IPS-15b (cell line): Measurements from ENCODE around the gene ZDHHC12.
"Not testable (repeated sequence)": the region's sequence is repeated elsewhere in the genome, so short reads cannot be mapped to it uniquely, and the experiment has no call there.

ENCODE experiments used
- H3K27me3 ChIP-seq: one replicate; pipeline ENCODE4 v1.6.1; 2013; ENCODE audit warnings: low read length; ENCODE audit not compliant: control insufficient read depth, insufficient read depth
- H3K36me3 ChIP-seq: one replicate; pipeline ENCODE4 v1.6.1; 2013; ENCODE audit warnings: low read length; ENCODE audit not compliant: control insufficient read depth, insufficient read depth
- H3K4me1 ChIP-seq: one replicate; pipeline ENCODE4 v1.6.1; 2013; ENCODE audit warnings: mild to moderate bottlenecking, low read length; ENCODE audit not compliant: control insufficient read depth, insufficient read depth
- H3K4me3 ChIP-seq: one replicate; pipeline ENCODE4 v1.5.1; 2013; ENCODE audit warnings: low read depth, low read length
- H3K9ac ChIP-seq: one replicate; pipeline ENCODE4 v1.6.1; 2013; ENCODE audit warnings: low read depth, mild to moderate bottlenecking, low read length
- H3K9me3 ChIP-seq: one replicate; pipeline ENCODE4 v1.6.1; 2013; ENCODE audit warnings: mild to moderate bottlenecking, low read length; ENCODE audit not compliant: control insufficient read depth, insufficient read depth

ZDHHC12 gene

GRCh38 chr9:128704356-128704670, 19.6 kb downstream of the ZDHHC12 start:
- Histone ChIP-seq H3K36me3 (peaks cover 9% of the 10 kb centered on the region), H3K27me3 (no peaks in the 10 kb centered on the region), H3K9me3 (no peaks in the 10 kb centered on the region), H3K4me1 (no peaks in the 10 kb centered on the region), H3K4me3 (no peak overlapping the region), H3K9ac (no peak overlapping the region)

GRCh38 chr9:128703616-128704355, 20.1 kb downstream of the ZDHHC12 start:
- no peaks in the 10 kb centered on the region for H3K27me3 ChIP-seq
- H3K4me1 ChIP-seq, result no peaks in the 10 kb centered on the region
- peak overlapping the region; percentile 69 for H3K4me3 ChIP-seq
- peaks cover 9% of the 10 kb centered on the region for H3K36me3 ChIP-seq
- H3K9me3 ChIP-seq, result no peaks in the 10 kb centered on the region
- H3K9ac ChIP-seq, result peak overlapping the region; percentile 16

- Histone ChIP-seq H3K4me1 (no peaks in the 10 kb centered on the region), H3K4me3 (peak overlapping the region; percentile 69), H3K9me3 (no peaks in the 10 kb centered on the region), H3K27me3 (no peaks in the 10 kb centered on the region), H3K36me3 (peaks cover 9% of the 10 kb centered on the region), H3K9ac (peak overlapping the region; percentile 16)
Measured at GRCh38 chr9:128702949-128703615, 20.8 kb downstream of the ZDHHC12 start.

GRCh38 chr9:128702445-128702948, 21.4 kb downstream of the ZDHHC12 start, which contains the start of gene PKN3:
PKN3 (plus strand) TSS chr9:128702503; CDS start chr9:128702916, 413 bp downstream.
- Histone ChIP-seq H3K27me3 (no peaks in the 10 kb centered on the region), H3K9ac (peak within 1 kb of the TSS; percentile 16), H3K4me3 (peak within 1 kb of the TSS; percentile 69), H3K9me3 (no peaks in the 10 kb centered on the region), H3K36me3 (peaks cover 9% of the 10 kb centered on the region), H3K4me1 (no peaks in the 10 kb centered on the region)

- no peaks in the 10 kb centered on the region for H3K27me3 ChIP-seq
- no peaks in the 10 kb centered on the region for H3K4me1 ChIP-seq
- H3K36me3 ChIP-seq, result peaks cover 2% of the 10 kb centered on the region
- H3K4me3 ChIP-seq, result no peak overlapping the region
- no peaks in the 10 kb centered on the region for H3K9me3 ChIP-seq
- no peak overlapping the region for H3K9ac ChIP-seq
Measured at GRCh38 chr9:128701227-128701854, 22.6 kb downstream of the ZDHHC12 start.

- not testable (repeated sequence) for H3K27me3 ChIP-seq, H3K4me1 ChIP-seq, H3K4me3 ChIP-seq, H3K9me3 ChIP-seq, H3K36me3 ChIP-seq, H3K9ac ChIP-seq
Measured at GRCh38 chr9:128699096-128699795, 24.7 kb downstream of the ZDHHC12 start.

GRCh38 chr9:128696923-128697707, 26.8 kb downstream of the ZDHHC12 start:
- peaks cover 24% of the 10 kb centered on the region for H3K36me3 ChIP-seq

GRCh38 chr9:128694344-128694743, 29.6 kb downstream of the ZDHHC12 start:
- no peaks in the 10 kb centered on the region for H3K27me3 ChIP-seq
- no peak overlapping the region for H3K9ac ChIP-seq
- no peak overlapping the region for H3K4me3 ChIP-seq
- no peaks in the 10 kb centered on the region for H3K9me3 ChIP-seq
- peaks cover 31% of the 10 kb centered on the region for H3K36me3 ChIP-seq
- peaks cover 3% of the 10 kb centered on the region for H3K4me1 ChIP-seq

More at GRCh38 chr9:128696923-128697707, 26.8 kb downstream of the ZDHHC12 start:
- Histone ChIP-seq H3K9me3 (no peaks in the 10 kb centered on the region), H3K4me1 (no peaks in the 10 kb centered on the region), H3K27me3 (no peaks in the 10 kb centered on the region), H3K9ac (no peak overlapping the region), H3K4me3 (no peak overlapping the region)

- H3K4me3 ChIP-seq, H3K9me3 ChIP-seq, H3K9ac ChIP-seq, H3K27me3 ChIP-seq, H3K4me1 ChIP-seq: not testable (repeated sequence)
- peaks cover 31% of the 10 kb centered on the region for H3K36me3 ChIP-seq
Measured at GRCh38 chr9:128693738-128694137, 30.2 kb downstream of the ZDHHC12 start.

GRCh38 chr9:128690684-128691034, 33.3 kb downstream of the ZDHHC12 start:
- Histone ChIP-seq H3K4me3 (peak overlapping the region; percentile 99), H3K4me1 (peaks cover 10% of the 10 kb centered on the region), H3K27me3 (no peaks in the 10 kb centered on the region), H3K9me3 (no peaks in the 10 kb centered on the region), H3K36me3 (peaks cover 36% of the 10 kb centered on the region), H3K9ac (peak overlapping the region; percentile 91)
